Hippocampal formation (tissue), 2 donors: ENCODE data around the gene AAK1.
"Not testable (repeated sequence)": the region's sequence is repeated elsewhere in the genome, so short reads cannot be mapped to it uniquely, and the experiment has no call there.

ENCODE experiments used
- DNase-seq, 2 donors: peaks; one replicate each; lab custom pipeline; 2025; lab: John Stamatoyannopoulos, UW

The AAK1 gene

GRCh38 chr2:69452687-69453086, 190.9 kb downstream of the AAK1 start:
- DNase-seq, result no peak

- DNase-seq, result no peak
Measured at GRCh38 chr2:69450735-69451416, 192.7 kb downstream of the AAK1 start.

GRCh38 chr2:69449906-69450305, 193.6 kb downstream of the AAK1 start:
- DNase-seq, result no peak

- not testable (repeated sequence) for DNase-seq
Measured at GRCh38 chr2:69443673-69444072, 199.9 kb downstream of the AAK1 start.

GRCh38 chr2:69439499-69439898, 204.0 kb downstream of the AAK1 start:
- DNase-seq, result not testable (repeated sequence)

GRCh38 chr2:69438580-69438979, 205.0 kb downstream of the AAK1 start:
- DNase-seq, result no peak

GRCh38 chr2:69437751-69438154, 205.8 kb downstream of the AAK1 start:
- DNase-seq, result peak in 1 of 2 donors; percentile 55

- peak; percentile 89 to 93 for DNase-seq
Measured at GRCh38 chr2:69436938-69437750, 206.4 kb downstream of the AAK1 start, which contains the start of gene NFU1. Gene NFU1, minus strand, starts transcription at chr2:69437435. Its CDS starts 13 bp downstream, at chr2:69437422.

- no peak for DNase-seq
Measured at GRCh38 chr2:69436596-69436937, 207.0 kb downstream of the AAK1 start.

- DNase-seq, result no peak
Measured at GRCh38 chr2:69434753-69435152, 208.8 kb downstream of the AAK1 start.

GRCh38 chr2:69429491-69430183, 213.9 kb downstream of the AAK1 start:
- DNase-seq, result no peak

- DNase-seq, result no peak
Measured at GRCh38 chr2:69428981-69429380, 214.6 kb downstream of the AAK1 start.

GRCh38 chr2:69424419-69424818, 219.1 kb downstream of the AAK1 start:
- DNase-seq, result no peak

GRCh38 chr2:69422198-69422597, 221.3 kb downstream of the AAK1 start:
- DNase-seq, result no peak

GRCh38 chr2:69419111-69419510, 224.4 kb downstream of the AAK1 start:
- DNase-seq, result not testable (repeated sequence)

GRCh38 chr2:69416147-69416546, 227.4 kb downstream of the AAK1 start:
- no peak for DNase-seq
